Neural cell (in vitro differentiated cells): ENCODE data around the gene TMEM245. TPM values are rescaled to one million over a fixed set of nuclear protein-coding genes. Genes with fewer than 3 reads are reported as not detected.

Source experiments
- polyA plus RNA-seq: library from polyadenylated mRNA; depleted of rRNA; stranded (reverse); fragments of >200 nt; gene quantifications from 2 replicates; pipeline ENCODE4 v1.2.3, GENCODE V29; 2014
- small RNA-seq, 3 experiments: library from RNA; depleted of rRNA; stranded (forward); fragments of <200 nt; gene quantifications; one replicate each; pipeline ENCODE3, GENCODE V24; 2012

TMEM245 gene
- polyA plus RNA-seq, 1 donor from 2014 or later = 32.1 TPM

Small RNA genes lying within 50 kb of the gene (small RNA-seq; reads per million reads assigned to genes)
- gene MIR32 (98.3 to 177 (median 166) reads per million in 3 experiments), gene RF00019 (0 to 1.2 (median 0) reads per million in 3 experiments)

Other genes with a start within 250 kb of the TMEM245 start
- 112 and 113 TPM in 2 replicates for gene ELP1, start 185.8 kb downstream of the TMEM245 start, polyA plus RNA-seq
- gene ABITRAM, start 185.5 kb downstream of the TMEM245 start, polyA plus RNA-seq = 19.9 and 21.1 TPM in 2 replicates
- 14.3 and 24.7 TPM in 2 replicates for gene CTNNAL1, start 106.4 kb downstream of the TMEM245 start, polyA plus RNA-seq
- 20.4 and 24.6 TPM in 2 replicates for gene FRRS1L, start 47.3 kb upstream of the TMEM245 start, polyA plus RNA-seq
- 4.1 and 4.6 TPM in 2 replicates for gene EPB41L4B, start 201.1 kb upstream of the TMEM245 start, polyA plus RNA-seq